Measurements from ENCODE around the gene CASK.
A peak's percentile ranks its signal among the peaks of the same experiment; 100 is the strongest.
"Not testable (repeated sequence)": the region's sequence is repeated elsewhere in the genome, so short reads cannot be mapped to it uniquely, and the experiment has no call there.

The CASK gene

DNA sequence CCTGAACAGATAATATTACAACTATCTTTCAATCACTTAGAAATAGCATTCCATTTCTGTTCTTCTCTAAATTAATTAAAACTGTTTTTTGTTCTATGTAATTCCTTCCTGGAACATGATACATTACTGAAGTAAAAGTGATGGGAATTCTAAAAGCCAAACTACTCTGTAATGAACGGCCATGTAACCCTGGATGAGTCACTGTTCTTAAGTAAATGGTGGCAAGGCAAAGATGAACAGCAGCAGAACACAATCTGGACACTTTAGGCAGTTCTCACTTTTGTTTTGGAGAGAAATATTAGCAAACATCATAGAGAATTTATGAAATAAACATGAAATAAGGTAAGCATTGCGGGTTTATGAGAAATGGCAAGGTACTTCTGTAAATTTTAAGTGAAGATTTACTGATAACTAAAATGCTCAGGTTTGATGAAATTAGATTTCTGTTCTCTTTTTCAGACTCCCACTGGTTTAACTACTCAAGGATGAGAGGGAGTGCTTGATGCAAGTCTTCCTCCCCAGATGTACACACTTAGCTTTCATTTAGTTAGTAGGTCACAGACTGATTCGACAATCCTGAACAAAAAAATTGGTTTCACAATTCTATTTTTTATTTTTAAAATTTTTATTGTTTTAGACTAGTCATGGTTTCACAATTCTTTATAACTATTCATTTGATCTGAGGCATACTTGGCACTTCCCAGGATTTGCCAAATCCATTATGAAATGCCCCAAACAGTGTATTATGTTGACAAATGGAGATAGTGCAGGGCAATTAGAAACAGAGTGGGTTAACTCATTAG lies 200.3 kb downstream of the CASK start:
- DNase-seq, result no peak

DNA sequence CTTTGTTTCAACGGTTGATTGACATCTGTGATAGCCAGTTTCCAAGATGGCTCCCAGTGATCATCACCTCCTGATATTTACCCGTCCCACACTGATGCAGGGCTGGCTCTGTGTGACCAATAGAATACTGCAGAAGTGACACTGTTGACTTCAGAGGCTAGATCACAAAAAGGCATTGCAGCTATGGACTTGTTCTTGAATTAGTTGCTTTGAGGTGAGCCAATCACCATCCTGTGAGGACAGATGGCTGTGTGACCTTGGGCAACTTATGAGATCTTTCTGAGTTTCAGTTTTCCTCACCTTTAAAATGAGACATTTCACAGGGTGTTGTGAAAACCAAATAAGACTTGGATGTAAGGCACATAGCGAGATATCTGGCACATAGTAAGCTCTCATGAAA lies 201.1 kb downstream of the CASK start:
- DNase-seq, result no peak

GRCh38 chrX:41721590-41721989 lies 201.8 kb downstream of the CASK start:
- DNase-seq, result no peak

DNA sequence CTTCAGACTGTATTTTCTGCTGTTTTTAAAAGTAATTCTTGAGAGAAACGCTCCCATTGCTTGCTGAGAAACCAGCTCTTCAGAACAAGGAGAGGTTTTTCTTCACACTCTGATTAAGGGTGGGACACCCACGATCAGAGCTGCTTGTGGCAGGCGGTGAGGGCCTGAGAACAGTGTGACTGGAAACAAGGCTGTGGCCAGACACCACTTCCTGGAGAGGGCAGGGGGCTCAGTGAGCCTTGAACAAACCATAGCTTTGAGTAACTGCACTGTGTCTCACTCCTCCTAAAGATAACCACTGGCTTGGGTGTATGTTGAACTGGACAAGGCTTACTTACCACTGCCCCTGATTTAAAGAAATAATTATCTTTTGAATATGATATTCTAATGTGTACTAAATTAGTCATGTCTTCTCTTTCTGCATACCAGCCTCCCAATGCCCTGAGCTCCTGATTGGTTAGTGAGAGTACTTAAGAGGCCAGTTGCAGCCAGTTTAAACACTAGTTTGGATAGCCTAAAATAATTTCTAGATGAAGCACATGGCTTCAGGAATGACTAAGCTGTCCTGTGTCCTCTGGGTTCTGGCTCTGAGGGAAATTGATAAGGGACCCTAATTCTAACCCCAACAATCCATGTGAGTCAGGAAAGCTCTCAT lies 203.1 kb downstream of the CASK start:
- peak; percentile 36 to 58 for DNase-seq

DNA sequence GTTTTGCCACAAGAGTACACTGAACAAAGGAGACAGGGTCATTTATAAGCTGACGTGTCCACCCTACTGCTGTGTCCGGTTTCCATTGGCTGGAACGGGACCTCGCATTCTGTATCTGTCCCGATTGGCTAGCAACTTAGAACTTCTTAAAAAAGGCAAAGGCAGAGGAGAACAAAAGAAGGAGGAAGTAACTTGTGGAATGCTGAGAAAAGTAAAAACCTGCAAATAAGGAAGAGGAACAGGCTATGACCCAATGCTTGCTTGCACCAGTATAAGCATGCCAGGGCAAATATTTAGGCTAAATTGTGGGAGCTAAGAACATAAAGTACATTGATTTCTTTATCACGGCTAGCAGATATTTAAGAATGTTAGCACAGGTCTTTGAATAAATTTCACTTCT lies 203.7 kb downstream of the CASK start:
- not testable (repeated sequence) for DNase-seq

DNA sequence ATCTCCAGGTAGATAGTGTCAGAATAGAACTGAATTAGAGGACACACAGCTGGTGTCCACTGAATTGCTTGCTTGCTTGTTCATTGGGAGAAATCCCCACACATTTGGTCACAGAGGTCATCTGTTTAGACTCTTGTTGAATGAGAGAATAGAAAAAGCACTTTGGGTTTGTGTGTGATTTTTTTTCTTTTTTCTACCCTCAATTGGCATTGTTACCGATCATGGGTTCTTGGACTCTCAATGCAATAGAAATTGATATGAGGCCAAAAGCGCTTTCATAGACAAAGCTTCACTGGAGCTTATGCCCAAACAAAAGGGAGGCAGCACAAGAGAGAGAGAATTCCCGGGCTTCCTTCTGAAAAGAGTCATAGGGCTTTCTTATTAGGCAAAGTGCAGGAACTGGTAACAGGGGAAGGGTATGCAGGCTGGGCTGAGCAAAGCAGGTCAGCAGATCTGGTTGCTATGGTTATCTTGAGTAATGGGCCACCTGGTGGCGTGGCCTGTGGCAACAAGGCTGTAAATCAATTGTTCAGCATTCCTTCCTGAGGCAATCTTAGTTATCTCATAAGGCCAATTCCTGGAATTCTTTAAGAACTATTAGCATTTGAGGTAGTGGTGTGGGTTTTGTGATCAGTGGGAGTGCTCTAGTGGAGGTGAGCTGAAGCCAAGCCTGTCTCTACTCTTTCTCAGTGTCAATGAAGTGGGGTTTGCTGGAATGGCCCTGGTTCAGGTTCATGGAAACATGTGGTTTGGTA lies 204.7 kb downstream of the CASK start:
- DNase-seq, result no peak

DNA sequence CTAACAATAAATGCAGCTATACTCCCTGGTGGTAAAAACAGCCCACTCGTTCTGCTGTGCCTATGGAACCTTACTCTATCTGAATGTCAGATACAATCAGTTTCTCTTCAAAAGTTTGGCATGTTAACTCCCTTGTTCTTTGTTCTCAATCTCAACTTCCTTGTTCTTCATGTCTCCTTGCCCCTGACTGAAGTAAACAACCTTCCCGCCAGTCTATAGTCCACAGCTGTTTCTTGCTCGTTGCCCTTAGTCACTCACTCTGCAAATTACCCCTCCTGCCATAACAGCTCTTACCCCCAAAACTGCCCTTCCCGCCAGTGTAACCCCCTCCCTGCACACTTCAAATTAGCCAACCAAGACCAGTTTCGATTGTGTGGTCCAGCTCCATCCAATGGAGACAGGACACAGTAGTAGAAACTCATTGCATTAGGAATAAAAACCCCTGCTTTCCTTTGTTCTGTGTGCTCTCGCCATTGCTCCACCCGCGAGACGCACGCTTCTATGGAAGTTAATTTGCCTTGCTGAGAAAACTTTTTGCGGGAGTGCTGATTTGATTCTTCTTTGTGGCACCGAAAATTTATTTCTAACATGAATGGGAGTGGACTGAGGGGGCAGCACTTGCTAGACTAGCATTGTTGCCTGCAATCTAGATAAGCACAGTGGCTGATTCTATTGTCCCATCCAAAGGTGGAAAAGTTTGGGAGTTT lies 206.4 kb downstream of the CASK start:
- DNase-seq, result no peak

- DNase-seq, result no peak
Observed at GRCh38 chrX:41716222-41716621, 207.1 kb downstream of the CASK start.

DNA sequence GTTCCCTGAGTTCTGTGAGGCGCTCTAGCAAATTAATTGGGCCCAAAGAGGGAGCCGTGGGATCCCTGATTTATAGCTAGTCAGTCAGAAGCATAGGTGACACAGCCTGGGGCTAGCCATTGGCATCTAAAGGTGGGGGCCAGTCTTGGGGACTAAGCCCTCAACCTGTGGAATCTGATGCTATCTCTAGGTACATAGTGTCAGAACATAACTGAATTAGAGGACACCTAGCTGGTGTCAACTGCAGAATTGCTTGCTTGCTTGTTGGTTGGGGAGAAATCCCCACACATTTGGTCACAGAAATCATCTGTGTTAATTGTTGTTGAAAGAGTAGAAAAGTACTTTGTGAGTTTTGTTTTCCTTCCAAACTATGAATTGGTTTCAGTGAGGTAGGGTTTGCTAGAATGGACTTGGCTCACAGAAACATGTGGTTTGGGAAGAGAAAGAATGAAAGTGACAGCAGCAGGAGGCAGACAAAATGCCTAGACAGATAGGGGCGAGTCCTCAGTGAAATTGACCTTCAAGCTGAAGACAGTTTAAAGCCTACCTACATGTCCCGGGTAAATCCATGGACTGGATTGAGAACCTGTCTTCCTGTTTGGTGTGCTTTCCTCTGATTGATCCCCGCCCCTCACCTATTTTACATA lies 212.2 kb downstream of the CASK start:
- no peak for DNase-seq

GRCh38 chrX:41708486-41708885 lies 214.9 kb downstream of the CASK start:
- no peak for DNase-seq

DNA sequence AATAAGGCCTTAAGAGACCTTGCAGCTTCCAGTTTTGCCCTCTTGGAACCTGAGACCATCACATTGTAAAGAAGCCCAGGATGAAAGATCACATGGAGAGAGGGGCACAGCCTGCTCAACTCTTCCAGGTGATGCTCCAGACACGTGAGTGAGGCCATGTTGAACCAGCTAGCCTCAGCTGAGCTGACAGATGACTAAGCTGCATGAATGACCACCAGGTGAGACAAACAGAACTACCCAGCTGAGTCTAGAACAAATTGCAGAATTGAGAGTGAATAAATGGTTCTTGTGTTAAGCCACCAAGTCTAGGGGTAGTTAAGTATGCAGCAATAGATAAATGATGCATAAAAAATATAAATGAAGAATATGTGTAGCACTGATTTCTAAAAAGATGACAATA lies 216.1 kb downstream of the CASK start:
- DNase-seq, result no peak

DNA sequence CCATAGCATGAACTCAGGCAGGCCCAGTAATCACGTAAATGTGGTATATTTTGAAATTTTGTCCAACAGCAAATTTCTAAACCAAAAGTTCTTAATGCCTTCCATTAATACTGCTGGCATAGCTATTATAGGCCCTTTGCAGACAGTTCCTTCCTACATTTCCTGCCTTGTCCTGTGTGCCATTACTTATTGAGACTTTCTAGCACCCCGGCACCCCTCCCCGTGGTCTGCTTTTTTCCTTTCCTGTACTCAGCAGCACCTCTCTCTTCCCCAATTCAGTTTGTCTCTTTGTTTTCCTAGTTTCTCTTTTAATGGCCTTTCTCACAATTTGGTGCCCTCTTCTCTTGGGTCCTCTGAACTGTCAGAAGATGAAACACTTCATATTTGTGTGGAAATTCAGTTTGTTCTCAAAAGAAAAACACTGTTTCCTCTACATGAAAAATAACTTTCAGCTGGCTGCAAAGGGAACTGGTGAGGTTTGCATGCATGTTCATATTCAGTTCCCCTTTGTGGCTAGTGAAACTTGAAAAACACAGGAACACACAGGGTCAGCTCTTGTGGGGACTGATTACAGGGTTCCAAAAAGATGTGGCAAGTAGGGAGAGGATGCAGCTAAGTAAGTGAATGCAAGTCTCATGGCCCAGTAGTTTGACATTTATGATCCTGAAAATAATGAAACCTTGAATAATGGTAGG lies 217.5 kb downstream of the CASK start:
- DNase-seq, result peak in 1 of 2 donors; percentile 6

GRCh38 chrX:41705042-41705441 lies 218.3 kb downstream of the CASK start:
- no peak for DNase-seq

GRCh38 chrX:41703574-41704029 lies 219.8 kb downstream of the CASK start:
- peak in 1 of 2 donors; percentile 8 for DNase-seq

DNA sequence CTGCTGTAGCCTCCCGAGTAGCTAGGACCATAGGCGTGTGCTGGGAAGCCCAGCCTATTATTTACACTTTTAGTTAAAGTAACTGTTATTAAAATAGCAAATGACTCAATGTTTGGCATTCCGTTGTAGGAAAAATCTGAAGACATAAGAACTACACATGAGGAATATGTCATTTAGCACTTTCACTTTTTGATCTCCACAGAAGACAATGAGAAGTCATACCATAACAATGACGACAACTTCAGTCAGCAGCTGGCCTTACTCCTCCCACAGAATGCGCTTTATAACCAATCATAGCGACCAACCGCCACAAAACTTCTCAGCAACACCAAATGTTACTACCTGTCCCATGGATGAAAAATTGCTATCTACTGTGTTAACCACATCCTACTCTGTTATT lies 227.9 kb downstream of the CASK start:
- peak in 1 of 2 donors; percentile 48 for DNase-seq

DNA sequence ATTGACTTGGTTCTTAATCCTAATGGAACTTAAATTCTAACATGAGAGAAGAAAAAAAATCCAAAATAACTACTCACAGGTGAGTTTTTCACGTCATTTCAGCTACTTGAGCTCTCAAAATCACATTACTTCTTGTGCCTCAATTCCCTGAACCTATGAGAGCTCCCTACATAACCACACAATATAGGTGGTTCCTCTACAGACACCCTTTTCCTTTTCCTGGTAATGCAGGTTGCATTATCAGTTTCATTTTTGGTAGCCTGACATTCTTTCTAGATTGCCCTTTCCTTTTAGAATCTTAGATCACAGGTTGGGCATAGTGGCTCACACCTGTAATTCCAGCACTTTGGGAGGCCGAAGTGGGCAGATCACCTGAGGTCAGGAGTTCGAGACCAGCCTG lies 230.3 kb downstream of the CASK start:
- peak in 1 of 2 donors; percentile 26 for DNase-seq

- no peak for DNase-seq
Observed at GRCh38 chrX:41692162-41692749, 231.1 kb downstream of the CASK start.

- DNase-seq, result no peak
Observed at GRCh38 chrX:41689711-41690110, 233.6 kb downstream of the CASK start.

DNA sequence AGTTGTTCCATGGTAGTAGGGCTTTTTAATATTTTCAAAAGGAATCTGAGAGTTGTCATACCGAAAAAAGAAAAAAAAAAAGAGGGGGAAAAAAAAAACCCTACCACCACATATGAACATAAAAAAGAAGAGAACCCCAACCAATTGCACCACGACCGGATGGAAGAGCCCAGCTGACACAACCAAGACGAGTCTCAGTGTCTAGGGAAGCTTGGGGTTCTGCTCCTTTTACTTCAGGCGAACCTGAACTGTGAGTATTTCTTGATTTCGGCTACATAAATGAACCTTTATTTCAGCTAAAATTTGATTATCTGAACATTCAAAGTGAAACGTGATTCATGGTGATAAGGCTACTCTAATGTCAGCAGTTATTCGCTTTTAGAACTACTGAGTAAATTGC lies 234.5 kb downstream of the CASK start, which contains the start of gene GPR34:
Gene GPR34, plus strand, starts transcription at position 139 of the 400 bp plus-strand sequence. CDS start 6,661 bp downstream, outside the sequence.
- DNase-seq, result peak in 1 of 2 donors; percentile 27

- DNase-seq, result no peak
Observed at GRCh38 chrX:41688156-41688555, 235.2 kb downstream of the CASK start.

GRCh38 chrX:41686788-41687187 lies 236.6 kb downstream of the CASK start:
- no peak for DNase-seq
